Subcutaneous preadipocyte (primary cell): ENCODE data around the gene PRAMEF7. TPM values are rescaled to one million over a fixed set of nuclear protein-coding genes. Genes with fewer than 3 reads are reported as not detected.

Experiments used
- small RNA-seq: library from RNA; depleted of rRNA; stranded (forward); fragments of <200 nt; gene quantifications from one replicate; pipeline ENCODE3, GENCODE V24; 2012
- total RNA-seq: library from RNA; depleted of rRNA; stranded (reverse); fragments of >200 nt; gene quantifications from 2 replicates; pipeline ENCODE4 v1.2.3, GENCODE V29; 2012

PRAMEF7 gene
- total RNA-seq, result not detected in 2 replicates

DNA sequence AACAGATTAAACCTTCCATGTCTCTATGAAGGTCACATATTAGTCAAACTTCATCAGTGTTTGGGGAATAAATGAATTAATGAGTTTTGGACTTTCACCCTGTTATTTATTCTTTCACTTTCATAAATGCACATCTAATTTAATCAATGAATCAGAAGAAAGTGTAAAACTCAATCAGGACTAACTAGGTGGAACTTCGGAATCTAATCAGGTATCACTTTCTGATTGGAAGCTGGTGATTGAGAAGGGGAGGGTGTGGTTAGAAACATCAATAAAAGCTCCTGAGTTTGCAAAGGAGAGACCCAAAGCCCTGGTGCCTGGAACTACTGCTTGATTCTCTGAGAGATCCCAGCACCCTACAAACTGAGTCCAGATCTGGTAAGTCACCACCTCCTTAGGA, at the start of gene PRAMEF7:
Gene PRAMEF7, plus strand, starts transcription at position 301 of the 400 bp plus-strand sequence. CDS start 1,083 bp downstream, outside the sequence.

DNA sequence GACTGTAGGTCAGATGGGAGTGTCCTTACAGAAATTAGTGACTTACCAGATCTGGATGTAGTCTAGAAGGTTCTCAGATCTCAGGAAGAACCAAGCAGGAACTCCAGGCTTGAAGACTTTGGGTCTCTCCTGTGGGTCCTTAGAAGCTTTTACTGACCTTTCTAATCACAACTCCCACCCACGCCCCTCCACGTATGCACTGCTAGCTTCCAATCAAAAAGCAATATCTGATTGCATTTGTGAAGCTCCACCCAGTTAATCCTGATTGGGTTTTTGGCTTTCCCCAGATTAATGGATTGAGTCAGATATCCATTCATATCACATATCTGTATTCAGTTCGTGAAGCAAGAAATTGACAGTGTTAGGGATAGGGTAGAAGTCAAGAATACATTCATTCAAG, 30.3 kb upstream of the PRAMEF7 start, which contains the start of gene PRAMEF4:
Gene PRAMEF4, minus strand, starts transcription at position 101 of the 400 bp plus-strand sequence. CDS start 2,807 bp downstream, outside the sequence.

GRCh38 chr1:12898170-12898569, 18.2 kb upstream of the PRAMEF7 start, which contains the start of gene PRAMEF10:
Gene PRAMEF10 (minus strand): TSS chr1:12898270. CDS start chr1:12895847, 2,423 bp downstream.

GRCh38 chr1:12947480-12947879, 31.1 kb downstream of the PRAMEF7 start, which contains the start of gene PRAMEF6:
Gene PRAMEF6 (minus strand): TSS chr1:12947580. CDS start chr1:12942518, 5,062 bp downstream.

Small RNA genes within 50 kb of the gene (small RNA-seq; reads per million reads assigned to genes)
- not detected for gene RNU6-1072P

Other genes starting within 250 kb of the PRAMEF7 start
- gene AADACL3, start 200.5 kb upstream of the PRAMEF7 start, total RNA-seq, result not detected in 2 replicates
- not detected in 2 replicates for gene CFAP107, start 170.4 kb upstream of the PRAMEF7 start, total RNA-seq
- under 0.01 TPM in 1 of 2 replicates, not detected in the other for gene PRAMEF12, start 142.9 kb upstream of the PRAMEF7 start, total RNA-seq
- not detected in 2 replicates for gene PRAMEF1, start 125.2 kb upstream of the PRAMEF7 start, total RNA-seq
- gene PRAMEF11, start 85.2 kb upstream of the PRAMEF7 start, total RNA-seq, result not detected in 2 replicates
- gene HNRNPCL1, start 67.9 kb upstream of the PRAMEF7 start, total RNA-seq, result not detected in 2 replicates
- under 0.01 TPM in 1 of 2 replicates, not detected in the other for gene PRAMEF2, start 59.5 kb upstream of the PRAMEF7 start, total RNA-seq
- gene PRAMEF4, start 30.4 kb upstream of the PRAMEF7 start, total RNA-seq, result not detected in 2 replicates
- not detected in 2 replicates for gene PRAMEF10, start 18.3 kb upstream of the PRAMEF7 start, total RNA-seq
- not detected in 2 replicates for gene PRAMEF6, start 31.0 kb downstream of the PRAMEF7 start, total RNA-seq
- not detected in 2 replicates for gene PRAMEF27, start 140.0 kb downstream of the PRAMEF7 start, total RNA-seq
- not detected in 2 replicates for gene HNRNPCL3, start 144.2 kb downstream of the PRAMEF7 start, total RNA-seq
- not detected in 2 replicates for gene PRAMEF25, start 154.2 kb downstream of the PRAMEF7 start, total RNA-seq
- gene HNRNPCL2, start 200.2 kb downstream of the PRAMEF7 start, total RNA-seq, result not detected in 2 replicates
- gene PRAMEF26, start 239.4 kb downstream of the PRAMEF7 start, total RNA-seq, result not detected in 2 replicates
- not detected in 2 replicates for gene HNRNPCL4, start 249.0 kb downstream of the PRAMEF7 start, total RNA-seq